Parathyroid adenoma (tissue), 2 donors: ENCODE data around the gene ETV6.

Experiments used
- H2AFZ ChIP-seq: fragments of 300-600 bp; sonication (generic); one replicate; pipeline ENCODE4 v1.7.0; 2017; ENCODE audit warnings: antibody characterized with exemption, mild to moderate bottlenecking
- H3K27ac ChIP-seq: fragments of 300-600 bp; sonication (generic); one replicate; pipeline ENCODE4 v1.7.0; 2017
- H3K27me3 ChIP-seq: fragments of 300-600 bp; sonication (generic); one replicate; pipeline ENCODE4 v1.7.0; 2017; ENCODE audit warnings: low read length; ENCODE audit not compliant: control insufficient read depth, insufficient read depth
- H3K36me3 ChIP-seq: fragments of 300-600 bp; sonication (generic); one replicate; pipeline ENCODE4 v1.7.0; 2017; ENCODE audit warnings: low read length; ENCODE audit not compliant: control insufficient read depth, insufficient read depth
- H3K4me1 ChIP-seq: fragments of 300-600 bp; sonication (generic); one replicate; pipeline ENCODE4 v1.7.0; 2017; ENCODE audit warnings: control low read depth
- H3K4me2 ChIP-seq: fragments of 300-600 bp; sonication (generic); one replicate; pipeline ENCODE4 v1.7.0; 2017; ENCODE audit warnings: low read length
- H3K4me3 ChIP-seq: fragments of 300-600 bp; sonication (generic); one replicate; pipeline ENCODE4 v1.7.0; 2017; ENCODE audit warnings: low read depth, low read length
- H3K79me2 ChIP-seq: fragments of 300-600 bp; sonication (generic); one replicate; pipeline ENCODE4 v1.7.0; 2017; ENCODE audit warnings: control low read depth
- H3K9ac ChIP-seq: fragments of 300-600 bp; sonication (generic); one replicate; pipeline ENCODE4 v1.7.0; 2017; ENCODE audit warnings: mild to moderate bottlenecking
- H3K9me3 ChIP-seq: fragments of 300-600 bp; sonication (generic); one replicate; pipeline ENCODE4 v1.7.0; 2017; ENCODE audit warnings: low read length; ENCODE audit not compliant: control insufficient read depth
- TF ChIP-seq, protein P1 (sequence below): fragments of 300-600 bp; sonication (generic); IDR thresholded peaks from one replicate; pipeline ENCODE4 v1.7.0; 2017; ENCODE audit warnings: antibody characterized with exemption, mild to moderate bottlenecking
- donor health status: primary hyperparathyroidism.

Gene ETV6

GRCh38 chr12:11833174-11833895, 183.9 kb downstream of the ETV6 start:
- Histone ChIP-seq H3K4me2 (no peak overlapping the region), H3K4me3 (no peak overlapping the region), H3K27me3 (no peaks in the 10 kb centered on the region), H3K9me3 (no peaks in the 10 kb centered on the region), H3K4me1 (peaks cover 3% of the 10 kb centered on the region), H3K9ac (no peak overlapping the region), H3K27ac (no peak overlapping the region), H2AFZ (no peak overlapping the region), H3K79me2 (peaks cover 15% of the 10 kb centered on the region), H3K36me3 (no peaks in the 10 kb centered on the region)
- TF ChIP-seq, protein P1, sequence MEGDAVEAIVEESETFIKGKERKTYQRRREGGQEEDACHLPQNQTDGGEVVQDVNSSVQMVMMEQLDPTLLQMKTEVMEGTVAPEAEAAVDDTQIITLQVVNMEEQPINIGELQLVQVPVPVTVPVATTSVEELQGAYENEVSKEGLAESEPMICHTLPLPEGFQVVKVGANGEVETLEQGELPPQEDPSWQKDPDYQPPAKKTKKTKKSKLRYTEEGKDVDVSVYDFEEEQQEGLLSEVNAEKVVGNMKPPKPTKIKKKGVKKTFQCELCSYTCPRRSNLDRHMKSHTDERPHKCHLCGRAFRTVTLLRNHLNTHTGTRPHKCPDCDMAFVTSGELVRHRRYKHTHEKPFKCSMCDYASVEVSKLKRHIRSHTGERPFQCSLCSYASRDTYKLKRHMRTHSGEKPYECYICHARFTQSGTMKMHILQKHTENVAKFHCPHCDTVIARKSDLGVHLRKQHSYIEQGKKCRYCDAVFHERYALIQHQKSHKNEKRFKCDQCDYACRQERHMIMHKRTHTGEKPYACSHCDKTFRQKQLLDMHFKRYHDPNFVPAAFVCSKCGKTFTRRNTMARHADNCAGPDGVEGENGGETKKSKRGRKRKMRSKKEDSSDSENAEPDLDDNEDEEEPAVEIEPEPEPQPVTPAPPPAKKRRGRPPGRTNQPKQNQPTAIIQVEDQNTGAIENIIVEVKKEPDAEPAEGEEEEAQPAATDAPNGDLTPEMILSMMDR: no peak

GRCh38 chr12:11834104-11834812, 184.8 kb downstream of the ETV6 start:
- no peaks in the 10 kb centered on the region for H3K36me3 ChIP-seq
- H3K27me3 ChIP-seq: no peaks in the 10 kb centered on the region
- H3K4me1 ChIP-seq: peaks cover 10% of the 10 kb centered on the region
- no peak overlapping the region for H3K4me3 ChIP-seq
- TF ChIP-seq, protein P1: no peak
- no peaks in the 10 kb centered on the region for H3K9me3 ChIP-seq
- no peak overlapping the region for H2AFZ ChIP-seq
- H3K9ac ChIP-seq: no peak overlapping the region
- no peak overlapping the region for H3K27ac ChIP-seq
- peaks cover 14% of the 10 kb centered on the region for H3K79me2 ChIP-seq
- H3K4me2 ChIP-seq: no peak overlapping the region

GRCh38 chr12:11834931-11835330, 185.5 kb downstream of the ETV6 start:
- no peaks in the 10 kb centered on the region for H3K36me3 ChIP-seq
- H3K27ac ChIP-seq: no peak overlapping the region
- H3K9ac ChIP-seq: no peak overlapping the region
- no peak overlapping the region for H2AFZ ChIP-seq
- peaks cover 8% of the 10 kb centered on the region for H3K79me2 ChIP-seq
- H3K4me2 ChIP-seq: no peak overlapping the region
- H3K4me1 ChIP-seq: peaks cover 12% of the 10 kb centered on the region
- H3K4me3 ChIP-seq: no peak overlapping the region
- H3K9me3 ChIP-seq: no peaks in the 10 kb centered on the region
- TF ChIP-seq, protein P1: no peak
- H3K27me3 ChIP-seq: no peaks in the 10 kb centered on the region

DNA sequence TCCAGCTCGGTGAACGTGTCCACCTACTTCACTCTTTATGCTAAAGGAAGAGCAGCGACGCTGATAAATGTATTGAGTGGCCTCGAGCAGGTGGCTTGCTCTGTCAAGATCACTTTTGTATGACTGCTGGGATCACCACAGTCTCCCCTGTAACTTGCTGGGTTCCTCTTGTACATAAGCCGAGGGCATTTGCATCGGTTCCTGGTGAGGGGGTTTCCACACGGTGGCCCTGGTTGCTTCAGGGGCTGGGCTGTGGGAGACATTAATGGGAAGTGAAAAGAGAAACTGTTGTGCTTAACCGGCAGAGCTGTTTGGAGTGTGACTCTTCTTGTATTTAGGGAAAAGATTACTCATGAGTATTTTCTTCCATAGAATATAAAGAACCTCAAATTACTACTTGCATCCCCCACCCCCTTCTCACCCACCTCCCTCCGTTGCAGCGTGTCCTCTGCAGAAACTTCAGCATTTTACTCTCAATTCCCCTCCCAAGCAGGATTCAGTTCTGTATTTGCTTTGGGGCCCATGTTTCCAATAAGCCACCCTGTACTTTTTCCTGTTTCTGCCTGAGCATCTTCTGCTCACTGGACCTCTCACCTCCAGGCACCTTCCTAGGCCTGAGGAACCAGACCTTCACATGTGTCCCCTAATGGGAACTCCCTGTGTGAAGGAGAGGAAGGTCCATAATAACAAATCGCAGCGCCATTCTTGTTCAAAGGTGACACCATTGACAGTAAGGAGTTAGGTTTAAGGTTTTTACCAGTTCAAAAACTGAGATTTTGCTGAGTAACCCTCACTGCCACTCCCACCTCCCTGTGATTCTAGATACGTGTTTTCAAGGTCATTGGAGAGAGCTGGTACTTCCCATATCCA, 187.0 kb downstream of the ETV6 start:
- no peaks in the 10 kb centered on the region for H3K27me3 ChIP-seq
- H3K9ac ChIP-seq: no peak overlapping the region
- H3K4me2 ChIP-seq: no peak overlapping the region
- no peak overlapping the region for H3K4me3 ChIP-seq
- peaks cover 24% of the 10 kb centered on the region for H3K4me1 ChIP-seq
- no peak overlapping the region for H2AFZ ChIP-seq
- H3K79me2 ChIP-seq: peaks cover 8% of the 10 kb centered on the region
- H3K27ac ChIP-seq: no peak overlapping the region
- TF ChIP-seq, protein P1: no peak
- H3K36me3 ChIP-seq: no peaks in the 10 kb centered on the region
- H3K9me3 ChIP-seq: no peaks in the 10 kb centered on the region
